ENCODE data around the gene GGTLC3.
"Not testable (repeated sequence)": the region's sequence is repeated elsewhere in the genome, so short reads cannot be mapped to it uniquely, and the experiment has no call there.

GGTLC3 gene

DNA sequence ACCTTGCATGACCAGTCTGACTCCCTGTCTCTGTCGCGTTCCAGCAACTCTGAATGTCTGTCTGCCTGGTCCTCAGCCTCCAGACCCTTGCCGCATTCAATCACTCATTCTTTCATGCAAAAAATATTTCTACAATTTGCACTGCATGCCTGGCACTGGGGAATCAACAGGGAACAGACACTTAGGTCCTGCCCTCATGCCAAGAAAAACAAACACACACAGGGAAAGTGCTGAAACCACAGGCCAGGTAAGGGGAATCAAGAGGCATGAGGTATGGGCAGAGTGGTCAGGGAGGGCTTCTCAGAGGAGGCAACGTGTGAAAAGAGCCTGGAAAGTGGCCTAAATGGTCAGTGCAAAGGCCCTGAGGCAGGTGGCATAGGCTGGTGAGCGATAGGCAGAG, at the start of gene GGTLC3:
TSS of gene GGTLC3 (minus strand) at position 101 of the 400 bp plus-strand sequence. CDS start 264 bp downstream, outside the sequence.
- DNase-seq (ENCODE audit: low spot score) = not testable (repeated sequence)

- not testable (repeated sequence) for DNase-seq (ENCODE audit: low spot score)
Measured at GRCh38 chr22:18560099-18560974, 42.4 kb upstream of the GGTLC3 start.

DNA sequence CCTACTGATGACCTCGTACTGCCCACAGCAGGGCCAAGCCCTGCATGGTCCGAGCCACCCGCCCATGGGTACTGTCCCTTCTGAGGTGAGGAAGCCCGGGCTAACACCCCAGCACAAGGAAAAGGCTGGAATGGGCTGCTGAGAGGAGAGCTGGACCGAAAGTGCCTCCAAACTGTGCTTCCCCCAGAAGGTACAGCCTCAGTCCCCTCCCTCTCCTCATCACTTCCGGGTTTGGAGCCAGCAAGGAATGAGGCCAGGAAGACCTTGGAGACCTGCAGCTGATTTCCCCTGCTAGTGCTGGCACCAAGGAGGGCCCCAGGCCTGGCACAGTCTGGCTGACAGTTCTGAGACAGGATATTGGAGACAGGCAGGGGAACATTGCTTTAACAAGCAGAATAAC, 41.0 kb upstream of the GGTLC3 start:
- not testable (repeated sequence) for DNase-seq (ENCODE audit: low spot score)

DNA sequence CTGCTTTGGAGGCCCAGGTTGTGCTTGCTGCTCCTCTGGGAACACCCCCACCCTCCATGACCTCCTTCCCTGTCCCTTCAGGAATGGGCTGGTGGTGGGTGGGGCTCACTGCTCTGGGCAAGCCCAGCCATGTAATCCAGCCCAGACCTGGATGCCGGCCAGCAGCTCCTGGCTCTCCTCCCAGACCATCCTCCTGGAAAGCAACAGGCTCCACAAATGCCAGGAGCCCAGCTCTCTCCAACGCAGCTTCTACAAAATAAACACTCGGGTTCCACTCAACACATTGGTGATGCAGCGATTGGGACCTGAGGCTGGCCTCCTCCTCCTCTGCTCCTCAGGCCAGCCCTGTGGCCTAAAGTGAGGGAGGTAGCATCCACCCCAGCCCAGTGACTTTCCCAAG, 40.6 kb upstream of the GGTLC3 start:
- DNase-seq (ENCODE audit: low spot score) = not testable (repeated sequence)

GRCh38 chr22:18554280-18555256, 36.6 kb upstream of the GGTLC3 start:
- not testable (repeated sequence) for DNase-seq (ENCODE audit: low spot score)

GRCh38 chr22:18552839-18553597, 35.1 kb upstream of the GGTLC3 start:
- DNase-seq (ENCODE audit: low spot score) = not testable (repeated sequence)

DNA sequence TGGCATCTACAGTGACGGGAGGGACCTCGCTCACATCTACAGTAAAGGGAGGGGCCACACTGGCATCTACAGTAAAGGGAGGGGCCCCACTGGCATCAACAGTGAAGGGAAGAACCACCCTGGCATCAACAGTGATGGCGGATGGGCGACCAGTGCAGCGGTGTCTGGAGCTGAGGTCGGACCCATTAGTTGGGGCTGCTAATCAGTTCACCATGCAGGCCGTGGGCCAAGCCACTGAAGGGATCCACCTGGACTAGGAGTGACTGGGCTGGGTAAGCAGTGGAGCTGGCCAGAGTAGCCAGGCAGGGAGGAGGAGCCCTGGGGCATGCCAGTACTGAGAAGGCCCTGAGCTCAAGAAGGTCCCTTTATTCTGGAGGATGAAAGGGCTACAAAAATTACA, 33.1 kb upstream of the GGTLC3 start:
- not testable (repeated sequence) for DNase-seq (ENCODE audit: low spot score)

DNA sequence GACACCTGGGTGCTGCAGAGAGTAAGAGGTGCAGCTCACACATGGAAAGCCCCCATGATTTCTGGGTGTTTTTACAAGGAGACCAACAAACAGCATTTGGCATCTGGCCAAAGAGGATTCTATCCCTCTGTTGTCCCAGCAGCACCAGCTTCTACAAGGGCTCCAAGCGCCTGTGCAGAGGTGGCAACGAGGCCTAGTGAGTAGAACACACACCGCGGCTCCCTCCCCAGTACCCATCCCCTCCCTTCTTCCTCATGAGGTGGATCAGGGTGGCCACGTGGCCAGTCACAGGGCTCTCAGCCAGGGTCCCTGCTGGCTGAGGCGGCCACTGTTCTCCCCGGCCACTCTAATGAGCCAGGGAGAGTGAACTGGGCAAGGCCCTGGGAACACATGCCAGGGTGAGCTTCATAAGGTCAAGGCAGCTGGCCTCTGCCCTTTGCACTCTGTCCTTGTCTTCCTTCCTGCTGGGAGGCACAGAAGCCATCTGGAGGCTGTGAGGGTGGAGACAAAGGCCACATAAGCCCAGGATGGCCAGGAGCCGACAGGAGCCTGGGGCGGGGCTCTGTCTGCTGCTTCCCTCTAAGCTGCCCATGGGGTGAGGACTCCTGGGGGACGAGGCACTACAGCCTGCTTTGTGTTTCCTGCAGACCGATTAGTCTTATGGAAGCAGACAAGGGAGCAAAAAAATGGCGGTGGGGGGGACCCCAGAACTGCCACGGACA, 31.7 kb upstream of the GGTLC3 start:
- not testable (repeated sequence) for DNase-seq (ENCODE audit: low spot score)

GRCh38 chr22:18544615-18545014, 26.7 kb upstream of the GGTLC3 start:
- DNase-seq (ENCODE audit: low spot score) = not testable (repeated sequence)

- not testable (repeated sequence) for DNase-seq (ENCODE audit: low spot score)
Measured at GRCh38 chr22:18543400-18543799, 25.4 kb upstream of the GGTLC3 start.

DNA sequence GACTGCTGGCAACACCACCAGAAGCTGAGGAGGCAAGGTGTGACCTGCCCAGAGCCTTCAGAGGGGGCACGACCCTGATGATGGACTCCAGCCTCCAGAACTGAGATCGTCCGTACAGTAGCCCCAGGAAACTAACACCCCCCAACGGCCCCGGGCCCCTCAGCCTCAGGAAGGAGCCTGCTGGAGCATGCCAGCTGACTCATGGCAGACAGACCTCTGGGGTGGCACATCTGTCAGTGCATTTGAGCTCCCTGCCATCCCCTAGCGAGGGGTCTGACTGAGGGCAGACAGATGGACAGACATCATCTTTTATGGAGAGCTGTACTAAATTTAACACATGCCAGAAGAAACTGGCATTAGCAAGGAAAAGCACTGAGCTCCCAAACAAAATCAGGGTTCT, 22.0 kb upstream of the GGTLC3 start:
- DNase-seq (ENCODE audit: low spot score) = not testable (repeated sequence)

DNA sequence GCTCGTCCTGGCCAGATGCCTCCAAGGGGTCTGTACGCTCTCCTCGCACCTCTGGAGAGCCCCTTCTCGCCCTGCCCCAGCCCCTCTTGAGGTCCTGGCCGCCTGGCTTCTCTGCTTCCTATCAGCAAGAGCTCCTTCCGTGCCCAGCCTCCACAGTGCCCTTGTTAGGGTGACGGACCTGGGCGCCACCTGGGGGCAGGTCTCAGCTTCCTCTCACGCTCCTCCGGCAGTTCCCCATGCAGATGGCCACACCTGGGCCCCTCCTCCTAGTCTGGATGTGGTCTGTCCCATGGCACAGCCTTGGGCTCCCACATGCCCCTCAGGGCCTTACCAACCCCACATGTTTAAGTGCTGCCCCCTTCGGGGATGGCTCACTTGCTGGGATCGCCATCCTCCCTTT, 16.4 kb upstream of the GGTLC3 start:
- not testable (repeated sequence) for DNase-seq (ENCODE audit: low spot score)

DNA sequence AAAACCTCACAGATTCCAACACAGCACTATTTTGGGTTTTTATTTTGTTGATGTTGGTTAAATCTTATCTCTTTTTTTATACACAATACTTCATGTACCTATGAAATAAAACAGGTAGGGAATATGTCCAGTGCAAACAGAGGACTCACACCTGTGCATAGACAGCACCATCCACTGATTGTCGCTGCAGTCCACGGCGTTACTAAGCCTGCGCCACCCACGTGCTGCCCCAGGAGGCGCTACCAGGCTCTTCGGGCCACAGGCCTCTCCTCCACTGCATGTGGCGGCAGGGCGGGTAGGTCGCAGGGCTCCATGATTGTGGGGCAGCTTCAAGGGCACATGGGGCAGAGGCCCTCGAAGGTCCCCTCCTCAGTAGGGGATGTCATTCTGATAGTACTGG, 15.7 kb upstream of the GGTLC3 start:
- DNase-seq (ENCODE audit: low spot score) = not testable (repeated sequence)

GRCh38 chr22:18529416-18530145, 11.6 kb upstream of the GGTLC3 start:
- DNase-seq (ENCODE audit: low spot score) = not testable (repeated sequence)

DNA sequence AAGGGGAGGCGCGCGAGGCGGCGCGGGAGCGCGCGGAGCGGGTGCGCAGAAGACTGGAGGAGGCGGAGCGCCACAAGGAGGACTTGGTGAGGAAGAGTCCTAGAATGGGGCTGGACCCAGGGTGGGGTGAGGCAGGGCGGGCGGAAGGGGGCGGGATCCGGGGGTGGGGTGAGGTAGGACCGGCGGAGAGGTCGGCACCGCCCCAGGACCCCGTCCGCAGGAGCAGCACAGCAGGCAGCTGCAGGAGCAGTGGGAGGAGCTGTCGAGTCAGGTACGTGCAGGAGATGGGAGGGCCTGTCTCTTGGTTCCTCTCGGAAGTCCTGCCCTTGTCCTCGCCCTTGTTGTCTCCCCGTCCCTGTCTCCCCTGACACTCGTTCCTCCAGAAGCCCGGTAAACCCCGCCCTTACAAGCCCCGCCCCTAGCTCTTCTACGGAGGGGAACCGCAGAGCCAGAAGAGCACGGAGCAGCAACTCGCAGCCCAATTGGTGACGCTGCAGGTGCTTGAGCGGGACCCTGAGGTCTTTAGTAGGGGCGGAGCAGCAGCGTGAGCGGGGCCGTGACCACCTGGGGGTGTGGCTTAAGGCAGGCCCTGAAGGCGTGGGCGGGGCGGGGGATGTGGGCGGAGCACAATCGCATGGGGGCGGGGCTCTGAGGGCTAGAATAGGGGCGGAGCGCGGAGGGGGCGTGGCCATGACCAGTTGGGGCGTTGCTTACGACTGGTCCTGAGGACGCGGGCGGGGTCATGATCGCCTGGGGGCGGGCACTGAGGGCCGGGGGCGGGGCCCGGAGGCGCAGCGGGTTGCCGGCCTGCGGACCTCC, 10.8 kb upstream of the GGTLC3 start:
- DNase-seq (ENCODE audit: low spot score) = not testable (repeated sequence)

- DNase-seq (ENCODE audit: low spot score) = not testable (repeated sequence)
Measured at GRCh38 chr22:18527752-18528596, 10.0 kb upstream of the GGTLC3 start, which contains the start of gene TMEM191B. Gene TMEM191B (plus strand): TSS chr22:18527802. CDS start chr22:18527981, 179 bp downstream.

GRCh38 chr22:18523328-18523727, 5.4 kb upstream of the GGTLC3 start:
- not testable (repeated sequence) for DNase-seq (ENCODE audit: low spot score)

DNA sequence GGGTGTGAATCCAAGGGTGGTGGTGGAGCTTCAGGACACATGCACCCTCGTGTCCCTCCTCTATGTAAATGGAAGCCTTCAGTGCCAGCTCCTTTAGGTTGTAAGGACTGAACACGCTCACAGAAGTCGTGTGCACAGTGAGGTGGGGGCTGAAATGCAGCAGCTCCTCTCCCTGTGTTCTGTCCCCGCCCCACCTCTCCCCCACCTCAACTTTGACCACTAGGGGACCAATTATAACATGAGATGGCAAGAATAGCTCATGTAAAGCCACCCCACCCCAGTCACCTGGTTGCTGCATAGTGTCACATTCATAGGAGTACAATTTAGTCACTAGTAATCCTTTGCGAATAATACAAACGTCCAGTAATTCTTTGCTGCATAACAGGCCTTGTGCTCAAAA, 4.8 kb upstream of the GGTLC3 start:
- not testable (repeated sequence) for DNase-seq (ENCODE audit: low spot score)

All from HuH-7 (cell line).